WTC11 (cell line): ENCODE data around the gene AMOTL1. TPM values are rescaled to one million over a fixed set of nuclear protein-coding genes. Genes with fewer than 3 reads are reported as not detected.
A peak's percentile ranks its signal among the peaks of the same experiment; 100 is the strongest.

Experiments used
- ATAC-seq: fragments of 200-7000 bp; cut with Tn5 transposase; 2 replicates; pipeline ENCODE4 v1.10.0; 2021; ENCODE audit warnings: mild to moderate bottlenecking, moderate library complexity
- CTCF ChIA-PET: fragments of 300-600 bp; sonication (Branson Sonifier 250); formaldehyde crosslinking; loops from one replicate; lab custom pipeline; 2021; ENCODE audit warnings: antibody characterized with exemption; lab: Charles Lee
- POLR2A ChIA-PET: fragments of 350-600 bp; sonication (Branson Sonifier 250); formaldehyde crosslinking; loops from one replicate; lab custom pipeline; 2021; ENCODE audit warnings: antibody characterized with exemption; lab: Charles Lee
- DNase-seq: peaks from one replicate; pipeline ENCODE4 v3.0.0; 2021; ENCODE audit warnings: low spot score
- H3K27ac Mint-ChIP-seq: 2 replicates; pipeline ENCODE4 v1.8.0; 2021; ENCODE audit warnings: mixed read lengths
- H3K27me3 Mint-ChIP-seq: 2 replicates; pipeline ENCODE4 v1.8.0; 2021; ENCODE audit warnings: low read depth, mild to moderate bottlenecking, moderate library complexity, mixed read lengths
- H3K36me3 Mint-ChIP-seq: 2 replicates; pipeline ENCODE4 v1.8.0; 2021; ENCODE audit warnings: mixed read lengths
- H3K4me1 Mint-ChIP-seq: 2 replicates; pipeline ENCODE4 v1.8.0; 2022; ENCODE audit warnings: mixed read lengths
- H3K4me3 Mint-ChIP-seq: 2 replicates; pipeline ENCODE4 v1.8.0; 2021; ENCODE audit warnings: mild to moderate bottlenecking, moderate library complexity, mixed read lengths
- H3K9me3 Mint-ChIP-seq: 2 replicates; pipeline ENCODE4 v1.8.0; 2021; ENCODE audit warnings: mixed read lengths
- ESRRA ChIP-seq: sonication (generic); formaldehyde crosslinking; IDR thresholded peaks from 2 replicates; pipeline ENCODE4 v1.8.1; 2022; ENCODE audit warnings: mild to moderate bottlenecking, missing genetic modification reagents, borderline replicate concordance
- GABPB1 ChIP-seq: sonication (generic); formaldehyde crosslinking; IDR thresholded peaks from 2 replicates; pipeline ENCODE4 v1.8.1; 2023; ENCODE audit warnings: mild to moderate bottlenecking, missing genetic modification reagents
- GRHL2 ChIP-seq: fragments of 250-450 bp; sonication (Bioruptor Pico); IDR thresholded peaks from 2 replicates; pipeline ENCODE4 v1.8.0; 2022; ENCODE audit warnings: mild to moderate bottlenecking, moderate library complexity; ENCODE audit not compliant: insufficient replicate concordance, severe bottlenecking
- HMGA2 ChIP-seq: fragments of 250-450 bp; sonication (Bioruptor Pico); IDR thresholded peaks from 2 replicates; pipeline ENCODE4 v1.4.0; 2021; ENCODE audit warnings: mild to moderate bottlenecking, moderate library complexity
- JAZF1 ChIP-seq: fragments of 250-450 bp; sonication (Bioruptor Pico); IDR thresholded peaks from 2 replicates; pipeline ENCODE4 v1.9.0; 2021; ENCODE audit warnings: moderate library complexity, mild to moderate bottlenecking, inconsistent platforms
- NFATC4 ChIP-seq: fragments of 250-450 bp; sonication (Bioruptor Pico); IDR thresholded peaks from 2 replicates; pipeline ENCODE4 v1.9.0; 2021; ENCODE audit warnings: mild to moderate bottlenecking
- OVOL2 ChIP-seq: fragments of 250-450 bp; sonication (Bioruptor Pico); IDR thresholded peaks from 2 replicates; pipeline ENCODE4 v1.9.0; 2021; ENCODE audit warnings: mild to moderate bottlenecking, borderline replicate concordance
- ZBTB21 ChIP-seq: sonication (generic); formaldehyde crosslinking; IDR thresholded peaks from 2 replicates; pipeline ENCODE4 v1.8.1; 2023; ENCODE audit warnings: mild to moderate bottlenecking, missing genetic modification reagents, borderline replicate concordance
- ZNF121 ChIP-seq: sonication (generic); formaldehyde crosslinking; IDR thresholded peaks from 2 replicates; pipeline ENCODE4 v1.8.0; 2023; ENCODE audit warnings: missing genetic modification reagents
- ZNF138 ChIP-seq: sonication (generic); formaldehyde crosslinking; conservative IDR thresholded peaks from 2 replicates; pipeline ENCODE4 v1.8.1; 2022; ENCODE audit warnings: mild to moderate bottlenecking, moderate library complexity, missing genetic modification reagents
- total RNA-seq: library from RNA; stranded (reverse); gene quantifications from 3 replicates; pipeline ENCODE4 v1.2.3, GENCODE V29; 2021
- TF ChIP-seq, protein P1 (sequence below): fragments of 200-600 bp; IDR thresholded peaks from 2 replicates; pipeline ENCODE4 v1.8.0; 2022; ENCODE audit warnings: antibody characterized with exemption
- TF ChIP-seq, protein P2 (sequence below): sonication (generic); formaldehyde crosslinking; IDR thresholded peaks from 2 replicates; pipeline ENCODE4 v1.8.1; 2022; ENCODE audit warnings: low read depth, mild to moderate bottlenecking, moderate library complexity, missing genetic modification reagents, borderline replicate concordance
- TF ChIP-seq, protein P3 (sequence below): sonication (generic); formaldehyde crosslinking; IDR thresholded peaks from 2 replicates; pipeline ENCODE4 v1.8.1; 2023; ENCODE audit warnings: mild to moderate bottlenecking, missing genetic modification reagents, moderate library complexity
- TF ChIP-seq, protein P4 (sequence below): sonication (generic); formaldehyde crosslinking; IDR thresholded peaks from 2 replicates; pipeline ENCODE4 v1.8.0; 2023; ENCODE audit warnings: missing genetic modification reagents, mild to moderate bottlenecking, borderline replicate concordance
- TF ChIP-seq, protein P5 (sequence below): sonication (generic); formaldehyde crosslinking; IDR thresholded peaks from 2 replicates; pipeline ENCODE4 v1.8.1; 2022; ENCODE audit warnings: low read depth, missing genetic modification reagents, borderline replicate concordance
- TF ChIP-seq, protein P6 (sequence below): sonication (generic); formaldehyde crosslinking; IDR thresholded peaks from 2 replicates; pipeline ENCODE4 v1.8.1; 2022; ENCODE audit warnings: mild to moderate bottlenecking, missing genetic modification reagents, moderate library complexity, borderline replicate concordance

Gene AMOTL1
- total RNA-seq, 1 experiment from 2014 or later, result 39.8 TPM

DNA sequence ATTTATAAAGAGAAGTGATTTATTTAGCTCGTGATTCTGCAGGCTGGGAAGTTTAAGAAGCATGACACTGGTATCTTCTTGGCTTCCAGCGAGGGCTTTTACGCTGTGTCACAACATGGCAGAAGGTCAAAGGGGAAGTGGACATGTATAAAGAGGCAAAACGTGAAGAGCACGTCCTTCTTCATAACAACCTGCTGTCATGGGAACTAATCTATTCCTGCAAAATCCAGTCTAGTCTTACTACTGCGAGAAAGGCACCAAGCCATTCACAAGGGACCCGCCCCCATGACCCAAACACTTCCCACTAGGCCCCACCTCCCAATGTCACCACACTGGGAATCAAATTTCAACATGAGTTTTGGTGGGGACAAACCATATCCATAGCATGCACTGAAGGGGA is 58.3 kb downstream of the AMOTL1 start:
- Mint-ChIP-seq H3K27me3 (no peaks in the 10 kb centered on the region), H3K4me1 (peaks cover 7% of the 10 kb centered on the region), H3K4me3 (no peak overlapping the region), H3K9me3 (no peaks in the 10 kb centered on the region), H3K27ac (peak overlapping the region; percentile 13), H3K36me3 (peaks cover 66% of the 10 kb centered on the region)
- no peak for TF ChIP-seq GRHL2 (CRISPR knock-in tag)
- TF ChIP-seq ZNF138, result no peak
- TF ChIP-seq, protein P1, sequence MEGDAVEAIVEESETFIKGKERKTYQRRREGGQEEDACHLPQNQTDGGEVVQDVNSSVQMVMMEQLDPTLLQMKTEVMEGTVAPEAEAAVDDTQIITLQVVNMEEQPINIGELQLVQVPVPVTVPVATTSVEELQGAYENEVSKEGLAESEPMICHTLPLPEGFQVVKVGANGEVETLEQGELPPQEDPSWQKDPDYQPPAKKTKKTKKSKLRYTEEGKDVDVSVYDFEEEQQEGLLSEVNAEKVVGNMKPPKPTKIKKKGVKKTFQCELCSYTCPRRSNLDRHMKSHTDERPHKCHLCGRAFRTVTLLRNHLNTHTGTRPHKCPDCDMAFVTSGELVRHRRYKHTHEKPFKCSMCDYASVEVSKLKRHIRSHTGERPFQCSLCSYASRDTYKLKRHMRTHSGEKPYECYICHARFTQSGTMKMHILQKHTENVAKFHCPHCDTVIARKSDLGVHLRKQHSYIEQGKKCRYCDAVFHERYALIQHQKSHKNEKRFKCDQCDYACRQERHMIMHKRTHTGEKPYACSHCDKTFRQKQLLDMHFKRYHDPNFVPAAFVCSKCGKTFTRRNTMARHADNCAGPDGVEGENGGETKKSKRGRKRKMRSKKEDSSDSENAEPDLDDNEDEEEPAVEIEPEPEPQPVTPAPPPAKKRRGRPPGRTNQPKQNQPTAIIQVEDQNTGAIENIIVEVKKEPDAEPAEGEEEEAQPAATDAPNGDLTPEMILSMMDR, result no peak
- TF ChIP-seq ZNF121 (CRISPR knock-in tag), result no peak
- POLR2A ChIA-PET, result no interaction called here
- peak; percentile 58 for ATAC-seq
- peak; percentile 24 for DNase-seq
- CTCF ChIA-PET, result interaction anchor here (1.2 kb wide), 1 partner anchor 203 kb away, joined by 6 read pairs; no protein-coding TSS in a partner anchor

DNA sequence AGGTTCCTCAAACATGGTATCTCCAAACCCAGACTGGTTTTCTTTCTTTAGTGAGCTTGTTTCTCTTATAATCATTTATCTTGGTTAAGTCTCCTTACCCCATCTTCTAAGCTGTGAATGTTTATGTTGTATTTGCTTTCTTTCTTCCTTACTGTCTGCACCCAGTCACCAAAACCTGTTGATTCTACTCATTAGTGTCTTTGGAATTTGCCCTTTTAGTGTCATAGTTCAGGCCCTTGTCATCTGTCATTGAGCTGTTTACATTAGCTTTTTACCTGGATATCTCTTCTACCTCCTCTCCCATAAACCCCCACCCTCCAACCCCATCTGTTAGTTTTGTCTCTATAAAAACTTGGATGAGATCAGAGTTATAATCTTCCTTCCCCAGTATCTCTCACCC is 59.9 kb downstream of the AMOTL1 start:
- CTCF ChIA-PET, result interaction anchor here (0.7 kb wide), 1 partner anchor 41 kb away, joined by 3 read pairs; no protein-coding TSS in a partner anchor
- no peaks in the 10 kb centered on the region for H3K27me3 Mint-ChIP-seq
- POLR2A ChIA-PET, result no interaction called here
- ATAC-seq (no peak), DNase-seq (no peak)
- TF ChIP-seq JAZF1 (CRISPR knock-in tag) (no peak), ZBTB21 (CRISPR knock-in tag) (no peak), NFATC4 (no peak), ESRRA (CRISPR knock-in tag) (no peak), HMGA2 (CRISPR knock-in tag) (no peak), ZNF121 (CRISPR knock-in tag) (no peak), GABPB1 (CRISPR knock-in tag) (no peak), OVOL2 (no peak)
- TF ChIP-seq, protein P2, sequence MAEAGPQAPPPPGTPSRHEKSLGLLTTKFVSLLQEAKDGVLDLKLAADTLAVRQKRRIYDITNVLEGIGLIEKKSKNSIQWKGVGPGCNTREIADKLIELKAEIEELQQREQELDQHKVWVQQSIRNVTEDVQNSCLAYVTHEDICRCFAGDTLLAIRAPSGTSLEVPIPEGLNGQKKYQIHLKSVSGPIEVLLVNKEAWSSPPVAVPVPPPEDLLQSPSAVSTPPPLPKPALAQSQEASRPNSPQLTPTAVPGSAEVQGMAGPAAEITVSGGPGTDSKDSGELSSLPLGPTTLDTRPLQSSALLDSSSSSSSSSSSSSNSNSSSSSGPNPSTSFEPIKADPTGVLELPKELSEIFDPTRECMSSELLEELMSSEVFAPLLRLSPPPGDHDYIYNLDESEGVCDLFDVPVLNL, result no peak
- TF ChIP-seq, protein P3, sequence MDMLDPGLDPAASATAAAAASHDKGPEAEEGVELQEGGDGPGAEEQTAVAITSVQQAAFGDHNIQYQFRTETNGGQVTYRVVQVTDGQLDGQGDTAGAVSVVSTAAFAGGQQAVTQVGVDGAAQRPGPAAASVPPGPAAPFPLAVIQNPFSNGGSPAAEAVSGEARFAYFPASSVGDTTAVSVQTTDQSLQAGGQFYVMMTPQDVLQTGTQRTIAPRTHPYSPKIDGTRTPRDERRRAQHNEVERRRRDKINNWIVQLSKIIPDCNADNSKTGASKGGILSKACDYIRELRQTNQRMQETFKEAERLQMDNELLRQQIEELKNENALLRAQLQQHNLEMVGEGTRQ (CRISPR knock-in tag), result no peak
- TF ChIP-seq, protein P4, sequence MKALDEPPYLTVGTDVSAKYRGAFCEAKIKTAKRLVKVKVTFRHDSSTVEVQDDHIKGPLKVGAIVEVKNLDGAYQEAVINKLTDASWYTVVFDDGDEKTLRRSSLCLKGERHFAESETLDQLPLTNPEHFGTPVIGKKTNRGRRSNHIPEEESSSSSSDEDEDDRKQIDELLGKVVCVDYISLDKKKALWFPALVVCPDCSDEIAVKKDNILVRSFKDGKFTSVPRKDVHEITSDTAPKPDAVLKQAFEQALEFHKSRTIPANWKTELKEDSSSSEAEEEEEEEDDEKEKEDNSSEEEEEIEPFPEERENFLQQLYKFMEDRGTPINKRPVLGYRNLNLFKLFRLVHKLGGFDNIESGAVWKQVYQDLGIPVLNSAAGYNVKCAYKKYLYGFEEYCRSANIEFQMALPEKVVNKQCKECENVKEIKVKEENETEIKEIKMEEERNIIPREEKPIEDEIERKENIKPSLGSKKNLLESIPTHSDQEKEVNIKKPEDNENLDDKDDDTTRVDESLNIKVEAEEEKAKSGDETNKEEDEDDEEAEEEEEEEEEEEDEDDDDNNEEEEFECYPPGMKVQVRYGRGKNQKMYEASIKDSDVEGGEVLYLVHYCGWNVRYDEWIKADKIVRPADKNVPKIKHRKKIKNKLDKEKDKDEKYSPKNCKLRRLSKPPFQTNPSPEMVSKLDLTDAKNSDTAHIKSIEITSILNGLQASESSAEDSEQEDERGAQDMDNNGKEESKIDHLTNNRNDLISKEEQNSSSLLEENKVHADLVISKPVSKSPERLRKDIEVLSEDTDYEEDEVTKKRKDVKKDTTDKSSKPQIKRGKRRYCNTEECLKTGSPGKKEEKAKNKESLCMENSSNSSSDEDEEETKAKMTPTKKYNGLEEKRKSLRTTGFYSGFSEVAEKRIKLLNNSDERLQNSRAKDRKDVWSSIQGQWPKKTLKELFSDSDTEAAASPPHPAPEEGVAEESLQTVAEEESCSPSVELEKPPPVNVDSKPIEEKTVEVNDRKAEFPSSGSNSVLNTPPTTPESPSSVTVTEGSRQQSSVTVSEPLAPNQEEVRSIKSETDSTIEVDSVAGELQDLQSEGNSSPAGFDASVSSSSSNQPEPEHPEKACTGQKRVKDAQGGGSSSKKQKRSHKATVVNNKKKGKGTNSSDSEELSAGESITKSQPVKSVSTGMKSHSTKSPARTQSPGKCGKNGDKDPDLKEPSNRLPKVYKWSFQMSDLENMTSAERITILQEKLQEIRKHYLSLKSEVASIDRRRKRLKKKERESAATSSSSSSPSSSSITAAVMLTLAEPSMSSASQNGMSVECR (CRISPR knock-in tag), result no peak
- TF ChIP-seq, protein P5, sequence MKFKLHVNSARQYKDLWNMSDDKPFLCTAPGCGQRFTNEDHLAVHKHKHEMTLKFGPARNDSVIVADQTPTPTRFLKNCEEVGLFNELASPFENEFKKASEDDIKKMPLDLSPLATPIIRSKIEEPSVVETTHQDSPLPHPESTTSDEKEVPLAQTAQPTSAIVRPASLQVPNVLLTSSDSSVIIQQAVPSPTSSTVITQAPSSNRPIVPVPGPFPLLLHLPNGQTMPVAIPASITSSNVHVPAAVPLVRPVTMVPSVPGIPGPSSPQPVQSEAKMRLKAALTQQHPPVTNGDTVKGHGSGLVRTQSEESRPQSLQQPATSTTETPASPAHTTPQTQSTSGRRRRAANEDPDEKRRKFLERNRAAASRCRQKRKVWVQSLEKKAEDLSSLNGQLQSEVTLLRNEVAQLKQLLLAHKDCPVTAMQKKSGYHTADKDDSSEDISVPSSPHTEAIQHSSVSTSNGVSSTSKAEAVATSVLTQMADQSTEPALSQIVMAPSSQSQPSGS, result no peak
- TF ChIP-seq, protein P6, sequence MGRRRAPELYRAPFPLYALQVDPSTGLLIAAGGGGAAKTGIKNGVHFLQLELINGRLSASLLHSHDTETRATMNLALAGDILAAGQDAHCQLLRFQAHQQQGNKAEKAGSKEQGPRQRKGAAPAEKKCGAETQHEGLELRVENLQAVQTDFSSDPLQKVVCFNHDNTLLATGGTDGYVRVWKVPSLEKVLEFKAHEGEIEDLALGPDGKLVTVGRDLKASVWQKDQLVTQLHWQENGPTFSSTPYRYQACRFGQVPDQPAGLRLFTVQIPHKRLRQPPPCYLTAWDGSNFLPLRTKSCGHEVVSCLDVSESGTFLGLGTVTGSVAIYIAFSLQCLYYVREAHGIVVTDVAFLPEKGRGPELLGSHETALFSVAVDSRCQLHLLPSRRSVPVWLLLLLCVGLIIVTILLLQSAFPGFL (CRISPR knock-in tag), result no peak
- TF ChIP-seq, all 79 proteins: peak for 0
- Mint-ChIP-seq H3K9me3 (no peaks in the 10 kb centered on the region), H3K4me1 (peaks cover 7% of the 10 kb centered on the region), H3K27ac (no peak overlapping the region), H3K4me3 (no peak overlapping the region), H3K36me3 (peaks cover 61% of the 10 kb centered on the region)
